AG04450 (cell line): ENCODE measurements around the gene GLP1R. TPM values are rescaled to one million over a fixed set of nuclear protein-coding genes. Genes with fewer than 3 reads are reported as not detected.

Experiments used
- CTCF ChIA-PET: fragments of 300-600, 350-600 bp; formaldehyde crosslinking; extraction: SDS; loops from one replicate; lab custom pipeline; 2022; ENCODE audit warnings: antibody characterized with exemption, inconsistent platforms; lab: Charles Lee
- POLR2A ChIA-PET: fragments of 350-600 bp; formaldehyde crosslinking; extraction: SDS; loops from one replicate; lab custom pipeline; 2021; ENCODE audit warnings: antibody characterized with exemption, inconsistent platforms; lab: Yijun Ruan, JAX
- DNase-seq: peaks from one replicate; pipeline ENCODE4 v3.0.0-alpha.2; 2011; ENCODE audit warnings: low read depth, low spot score
- H3K27ac ChIP-seq: one replicate; pipeline ENCODE4 v1.5.1; 2012; ENCODE audit warnings: low read depth, low read length, control low read depth
- H3K27me3 ChIP-seq: one replicate; pipeline ENCODE4 v1.6.0; 2012; ENCODE audit warnings: low read length; ENCODE audit not compliant: control insufficient read depth, insufficient read depth
- H3K4me3 ChIP-seq: 2 replicates; pipeline ENCODE4 v1.5.1; 2011; ENCODE audit warnings: mild to moderate bottlenecking, low read depth, low read length, control low read depth
- H3K9me3 ChIP-seq: 2 replicates; pipeline ENCODE4 v1.5.1; 2012; ENCODE audit warnings: low read length; ENCODE audit not compliant: control insufficient read depth, insufficient read depth
- CTCF ChIP-seq: IDR thresholded peaks from 2 replicates; pipeline ENCODE4 v1.5.1; 2011; ENCODE audit warnings: low read depth, low read length, control low read depth, inconsistent platforms
- polyA plus RNA-seq: library from polyadenylated mRNA; depleted of rRNA; stranded (reverse); fragments of >200 nt; gene quantifications from 2 replicates; pipeline ENCODE4 v1.2.3, GENCODE V29; 2011

Gene GLP1R
- polyA plus RNA-seq, 1 experiment = not detected

- ChIA-PET POLR2A (no interaction called here), CTCF (no interaction called here)
- Histone ChIP-seq H3K27me3 (peaks cover 25% of the 10 kb centered on the region), H3K4me3 (no peak overlapping the region), H3K9me3 (no peaks in the 10 kb centered on the region), H3K27ac (no peak overlapping the region)
- TF ChIP-seq CTCF = no peak
- DNase-seq = no peak
These were observed 1.1 kb downstream of the GLP1R start for GRCh38 chr6:39049575-39050283.

- TF ChIP-seq CTCF = no peak
- H3K4me3 ChIP-seq = no peak overlapping the region
- ChIA-PET CTCF (interaction anchor here (1.1 kb wide), 1 partner anchor 78 kb away, joined by 3 read pairs; no protein-coding TSS in a partner anchor), POLR2A (no interaction called here)
- H3K27me3 ChIP-seq = peaks cover 25% of the 10 kb centered on the region
- no peak for DNase-seq
- H3K9me3 ChIP-seq = no peaks in the 10 kb centered on the region
- peak overlapping the region; percentile 11 for H3K27ac ChIP-seq
These were observed 2.0 kb downstream of the GLP1R start for GRCh38 chr6:39050453-39051112.

GRCh38 chr6:39051399-39052122 is 3.0 kb downstream of the GLP1R start:
- no peak overlapping the region for H3K27ac ChIP-seq
- POLR2A ChIA-PET = no interaction called here
- H3K4me3 ChIP-seq = no peak overlapping the region
- TF ChIP-seq CTCF = no peak
- DNase-seq = no peak
- H3K9me3 ChIP-seq = no peaks in the 10 kb centered on the region
- CTCF ChIA-PET = interaction anchor here (1.1 kb wide), 1 partner anchor 79 kb away, joined by 3 read pairs; no protein-coding TSS in a partner anchor
- H3K27me3 ChIP-seq = peaks cover 25% of the 10 kb centered on the region

- no peak for TF ChIP-seq CTCF
- no peak for DNase-seq
These were observed 4.5 kb downstream of the GLP1R start for GRCh38 chr6:39053016-39053624.

More at GRCh38 chr6:39053016-39053624, 4.5 kb downstream of the GLP1R start:
- Histone ChIP-seq H3K4me3 (no peak overlapping the region), H3K27me3 (peaks cover 19% of the 10 kb centered on the region), H3K27ac (no peak overlapping the region), H3K9me3 (no peaks in the 10 kb centered on the region)
- ChIA-PET POLR2A (no interaction called here), CTCF (no interaction called here)
